HG03196 (cell line): ENCODE results near the gene RASAL2.
"Not testable (repeated sequence)": the region's sequence is repeated elsewhere in the genome, so short reads cannot be mapped to it uniquely, and the experiment has no call there.

ENCODE experiments used
- ATAC-seq: cut with Tn5 transposase; IDR thresholded peaks from one replicate; pipeline ENCODE4 v1.9.1; 2021; ENCODE audit not compliant: unreplicated experiment

Gene RASAL2

DNA sequence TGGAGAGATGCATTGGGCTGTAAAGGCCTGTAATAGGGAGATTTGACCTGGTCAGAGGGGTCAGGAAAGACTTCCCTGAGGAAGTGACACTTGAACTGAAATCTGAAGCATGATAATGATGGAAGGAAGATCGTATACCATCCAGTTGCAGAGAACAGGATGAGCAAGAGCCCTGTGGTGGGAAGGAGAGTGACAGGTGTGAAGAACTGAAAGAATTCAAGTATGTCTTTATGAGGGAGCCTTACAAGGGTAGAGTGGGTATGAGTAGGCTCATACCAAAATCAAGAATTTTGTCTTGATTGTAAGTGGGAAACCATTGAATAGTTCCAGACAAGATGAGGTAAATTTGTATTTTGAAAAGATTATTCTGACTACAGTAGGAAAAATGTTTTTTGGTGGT is 129.4 kb downstream of the RASAL2 start:
- no peak for ATAC-seq

DNA sequence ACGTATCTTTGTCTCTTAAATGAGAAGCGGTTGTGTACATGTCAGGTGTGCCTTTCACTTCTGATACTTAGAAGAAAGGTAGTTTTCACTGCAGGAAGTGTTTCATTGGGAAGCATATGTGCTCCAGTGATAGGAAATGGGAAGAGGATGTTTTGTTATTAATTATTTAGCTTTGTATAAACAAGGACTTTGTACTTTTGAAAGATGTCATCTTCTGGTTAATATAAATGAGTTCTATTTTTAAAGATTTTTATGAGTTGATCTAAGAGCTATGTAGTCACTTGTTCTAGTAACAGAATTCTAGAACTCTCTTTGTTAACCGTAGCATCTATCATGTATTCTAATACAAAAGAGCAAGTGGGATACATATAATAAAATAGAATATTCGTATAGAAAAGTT is 130.5 kb downstream of the RASAL2 start:
- ATAC-seq, result no peak

GRCh38 chr1:178230881-178231409 is 137.0 kb downstream of the RASAL2 start:
- ATAC-seq, result no peak

DNA sequence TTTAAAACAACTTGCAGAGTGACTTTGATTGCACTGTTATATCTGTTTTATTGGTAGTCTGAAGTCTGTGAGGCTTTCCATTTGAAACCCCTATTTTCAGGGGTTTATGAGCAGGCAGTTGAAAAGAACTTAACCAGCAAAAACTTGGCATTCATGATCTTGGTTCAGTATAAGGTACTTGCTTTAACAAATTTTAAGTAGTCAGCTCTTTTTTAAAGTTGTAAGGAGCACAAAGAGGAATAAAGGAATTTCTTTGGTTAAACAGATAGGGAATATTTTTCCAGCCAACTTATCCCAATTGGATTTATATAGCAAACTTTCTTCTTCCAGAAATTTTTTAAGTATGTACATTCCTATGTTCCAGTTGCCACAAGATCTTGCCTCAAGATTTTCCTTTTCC is 138.2 kb downstream of the RASAL2 start:
- ATAC-seq, result no peak

GRCh38 chr1:178232949-178233348 is 139.0 kb downstream of the RASAL2 start:
- ATAC-seq, result no peak

DNA sequence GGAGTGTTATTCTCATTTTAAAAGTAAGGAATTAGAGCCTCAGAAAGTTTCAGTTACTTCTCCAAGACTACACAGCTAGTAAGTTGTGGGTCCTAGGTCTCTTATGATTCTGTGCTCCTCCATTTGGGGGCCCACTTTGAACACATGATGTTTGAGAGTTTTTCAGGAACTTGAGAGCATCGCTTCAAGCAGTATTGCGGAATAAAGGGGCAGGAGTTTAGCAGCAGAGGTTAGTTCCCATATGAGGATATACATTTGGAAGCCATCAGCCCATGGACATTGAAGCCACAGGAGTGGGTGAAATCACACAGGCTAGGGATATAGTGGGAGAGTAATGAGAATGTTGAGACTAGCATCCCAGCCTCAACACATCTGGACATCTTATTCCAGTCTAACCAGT is 143.2 kb downstream of the RASAL2 start:
- no peak for ATAC-seq

DNA sequence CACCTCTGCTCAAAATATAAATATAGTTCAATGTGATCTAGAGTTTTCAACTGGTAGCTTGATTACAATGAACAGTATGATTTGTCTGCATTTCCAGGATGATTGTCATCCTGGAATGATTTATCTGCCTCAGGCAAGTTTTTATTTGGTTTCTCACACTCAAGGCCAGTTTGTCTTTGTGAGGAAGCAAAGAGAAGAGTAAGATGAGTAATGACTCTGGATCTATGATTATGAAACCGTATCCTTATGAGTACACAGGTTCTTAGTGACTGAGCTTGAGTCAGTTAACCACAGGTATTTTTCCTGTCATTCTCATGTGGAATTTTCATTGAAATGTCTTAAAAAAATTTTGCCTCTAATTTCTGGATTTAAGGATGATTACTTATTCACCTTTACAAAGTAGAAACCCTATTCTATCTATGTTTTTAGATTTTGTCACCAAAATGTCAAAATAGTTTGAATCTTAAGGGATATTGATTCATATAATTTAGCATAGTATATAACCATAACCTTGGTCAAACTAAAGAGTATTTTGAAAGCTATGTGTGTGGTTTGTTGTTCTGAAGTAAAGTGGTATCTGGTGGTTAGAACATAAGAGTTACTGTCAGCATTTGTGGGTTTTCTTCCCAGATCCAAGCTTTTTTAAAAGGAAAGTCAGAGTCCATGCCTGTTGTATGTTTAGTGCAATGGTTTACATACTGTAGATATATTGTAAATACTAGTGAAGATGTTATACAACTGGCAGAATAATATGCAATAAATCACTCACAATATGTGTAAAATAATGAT is 145.0 kb downstream of the RASAL2 start:
- ATAC-seq, result no peak

DNA sequence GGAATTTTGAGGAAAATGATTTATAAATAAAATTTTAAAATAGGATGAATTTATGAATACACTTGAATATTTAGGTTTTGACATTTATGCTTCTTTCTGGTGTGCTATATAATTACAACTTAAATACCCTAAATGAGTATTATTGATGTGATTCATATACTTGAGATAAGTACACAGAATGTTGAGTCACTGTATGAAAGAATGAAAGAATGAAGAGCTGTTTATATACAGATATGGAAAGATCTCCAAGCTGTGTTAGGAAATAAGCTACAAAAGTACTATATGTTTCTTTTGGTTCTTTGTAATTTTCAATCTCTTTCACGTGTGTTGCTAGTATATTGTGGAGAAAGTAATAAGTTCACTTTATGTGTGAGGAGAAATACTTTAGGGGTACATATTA is 147.2 kb downstream of the RASAL2 start:
- ATAC-seq, result no peak

DNA sequence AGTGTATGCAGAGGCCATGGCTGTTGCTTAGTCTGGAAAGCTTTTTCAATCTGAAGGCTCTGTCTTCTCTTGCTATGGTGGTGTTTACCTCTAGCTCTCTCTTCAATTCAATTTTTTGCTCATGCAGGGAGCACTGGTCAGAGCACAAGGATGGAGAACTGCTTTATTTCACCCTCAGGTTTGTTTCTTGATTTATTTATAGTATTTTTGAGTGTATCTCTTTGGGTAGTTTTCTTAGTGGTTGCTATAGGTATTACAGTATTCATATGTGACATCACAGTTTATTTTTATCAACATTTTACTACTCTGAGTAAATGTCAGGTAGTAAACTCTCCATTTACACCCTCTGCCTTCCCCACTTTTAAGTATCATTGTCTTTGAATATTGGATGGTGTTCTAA is 147.9 kb downstream of the RASAL2 start:
- no peak for ATAC-seq

- ATAC-seq, result no peak
These were observed 149.2 kb downstream of the RASAL2 start for GRCh38 chr1:178243119-178243518.

DNA sequence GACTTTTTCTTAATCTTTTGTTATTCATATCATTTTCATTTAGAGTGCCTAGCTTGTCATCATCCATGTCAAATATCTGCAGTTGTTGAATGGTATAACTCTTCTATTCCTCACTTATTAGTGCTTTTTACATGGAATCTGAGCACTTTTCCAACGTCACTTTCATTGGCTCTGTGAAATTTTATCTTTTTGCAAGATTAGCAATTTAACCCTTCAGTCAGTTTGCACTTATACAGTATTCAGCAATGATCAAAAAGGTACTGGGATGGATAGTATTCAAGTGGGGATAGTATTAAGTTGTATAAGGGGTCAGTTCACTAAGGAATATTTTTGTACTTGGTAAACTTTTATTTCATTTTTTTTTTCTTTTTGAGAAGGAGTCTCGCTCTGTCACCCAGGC is 150.0 kb downstream of the RASAL2 start:
- no peak for ATAC-seq

DNA sequence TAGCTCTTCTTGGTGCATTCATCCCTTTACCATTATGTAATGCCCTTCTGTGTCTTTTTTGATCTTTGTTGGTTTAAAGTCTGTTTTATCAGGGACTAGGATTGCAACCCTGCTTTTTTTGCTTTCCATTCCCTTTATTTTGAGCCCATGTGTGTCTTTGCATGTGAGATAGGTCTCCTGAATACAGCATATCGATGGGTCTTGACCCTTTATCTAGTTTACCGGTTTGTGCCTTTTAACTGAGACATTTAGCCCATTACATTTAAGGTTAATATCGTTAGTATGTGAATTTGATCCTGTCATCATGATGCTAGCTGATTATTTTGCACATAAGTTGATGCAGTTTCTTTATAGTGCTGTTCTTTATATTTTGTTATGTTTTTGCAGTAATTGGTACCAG is 154.4 kb downstream of the RASAL2 start:
- not testable (repeated sequence) for ATAC-seq

DNA sequence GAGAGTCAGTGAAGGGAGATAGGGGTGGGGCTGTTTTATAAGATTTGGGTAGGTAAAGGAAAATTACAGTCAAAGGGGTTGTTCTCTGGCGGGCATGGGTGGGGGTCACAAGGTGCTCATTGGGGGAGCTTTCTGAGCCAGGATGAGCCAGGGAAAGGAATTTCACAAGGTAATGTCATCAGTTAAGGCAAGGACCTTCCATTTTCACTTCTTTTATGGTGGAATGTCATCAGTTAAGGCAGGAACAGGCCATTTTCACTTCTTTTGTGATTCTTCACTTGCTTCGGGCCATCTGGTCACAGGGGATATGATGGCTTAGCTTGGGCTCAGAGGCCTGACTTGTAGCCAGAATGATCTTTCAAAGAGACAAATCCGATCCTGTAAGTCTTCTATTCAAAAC is 159.7 kb downstream of the RASAL2 start:
- ATAC-seq, result not testable (repeated sequence)

DNA sequence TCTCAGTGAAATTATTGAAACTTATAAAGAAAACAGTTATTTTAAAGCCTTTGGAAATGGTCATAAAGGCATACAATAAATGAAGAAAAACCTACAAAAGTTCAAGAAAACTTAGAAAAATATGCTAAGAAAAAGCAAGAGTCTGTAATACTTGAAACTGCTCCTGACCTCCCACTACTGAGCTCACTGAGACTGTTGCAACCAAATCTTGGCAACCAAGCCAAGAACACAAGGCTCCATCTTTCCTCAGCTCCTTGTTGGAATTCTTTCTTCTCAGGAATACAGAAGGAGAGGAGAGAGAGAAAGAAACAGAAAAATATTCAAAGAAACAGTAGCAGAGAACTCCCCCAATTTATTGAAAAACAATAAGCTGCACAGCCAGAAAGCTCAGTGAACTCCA is 160.5 kb downstream of the RASAL2 start:
- no peak for ATAC-seq

GRCh38 chr1:178258536-178258935 is 164.6 kb downstream of the RASAL2 start:
- no peak for ATAC-seq

- no peak for ATAC-seq
These were observed 168.2 kb downstream of the RASAL2 start for GRCh38 chr1:178262120-178262500.

DNA sequence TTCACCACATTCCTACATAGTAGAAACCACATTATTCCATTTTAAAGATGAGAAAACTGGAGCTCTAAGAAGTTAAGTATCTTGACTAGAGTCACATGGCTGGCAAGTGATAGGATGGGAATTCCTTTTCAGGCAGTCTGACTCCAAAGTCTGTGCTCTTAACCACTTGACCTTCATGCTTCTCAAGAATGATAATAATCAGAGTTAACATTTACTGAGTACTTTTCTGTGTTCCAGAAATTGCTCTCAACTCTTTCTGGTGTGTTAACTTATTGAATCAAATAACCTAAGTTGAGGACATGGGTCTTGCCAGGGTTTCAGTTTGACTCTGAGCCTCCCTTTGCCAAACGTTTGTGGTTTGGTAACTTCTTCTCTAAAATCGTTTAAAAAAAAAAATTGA is 169.4 kb downstream of the RASAL2 start:
- no peak for ATAC-seq

- no peak for ATAC-seq
These were observed 172.2 kb downstream of the RASAL2 start for GRCh38 chr1:178266113-178266512.

GRCh38 chr1:178266619-178267066 is 172.7 kb downstream of the RASAL2 start:
- no peak for ATAC-seq

DNA sequence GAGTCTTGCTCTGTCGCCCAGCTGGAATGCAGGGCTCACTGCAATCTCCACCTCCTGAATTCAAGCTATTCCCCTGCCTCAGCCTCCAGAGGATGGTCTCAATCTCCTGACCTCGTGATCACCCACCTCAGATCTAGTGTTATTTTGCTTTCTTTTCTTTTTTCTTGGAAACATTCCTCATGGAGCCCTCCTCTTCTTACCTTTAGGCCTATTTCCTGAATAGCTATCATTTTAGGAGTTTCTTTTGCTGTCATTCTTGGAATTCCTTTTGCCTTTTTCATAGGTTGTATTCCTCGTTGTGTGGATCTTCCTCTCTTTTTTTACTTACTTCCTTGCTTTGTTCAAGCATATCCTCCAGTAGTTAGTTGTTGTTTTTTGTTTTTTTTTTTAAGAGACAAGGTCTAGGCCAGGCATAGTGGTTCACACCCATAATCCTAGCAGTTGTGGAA is 173.8 kb downstream of the RASAL2 start:
- no peak for ATAC-seq

- ATAC-seq, result no peak
These were observed 177.6 kb downstream of the RASAL2 start for GRCh38 chr1:178271471-178271870.

- peak; percentile 51 for ATAC-seq
These were observed 180.0 kb downstream of the RASAL2 start for GRCh38 chr1:178273707-178274410.
